Limb (tissue), 2 donors: ENCODE results near the gene ATRN.
"Not testable (repeated sequence)": the region's sequence is repeated elsewhere in the genome, so short reads cannot be mapped to it uniquely, and the experiment has no call there.

Experiments used
- DNase-seq, 2 donors: peaks; one replicate each; pipeline ENCODE4 v3.0.0-alpha.2; 2016; ENCODE audit errors: extremely low spot score in 2 of 2

The ATRN gene

GRCh38 chr20:3465301-3465700, 5.5 kb upstream of the ATRN start:
- DNase-seq = no peak

GRCh38 chr20:3470208-3470626, 601 bp upstream of the ATRN start:
- no peak for DNase-seq

GRCh38 chr20:3471397-3472021, 691 bp downstream of the ATRN start:
- DNase-seq = no peak

- no peak for DNase-seq
Observed at GRCh38 chr20:3472105-3472504, 1.3 kb downstream of the ATRN start.

- DNase-seq = no peak
Observed at GRCh38 chr20:3473324-3473723, 2.5 kb downstream of the ATRN start.

GRCh38 chr20:3473944-3474343, 3.1 kb downstream of the ATRN start:
- no peak for DNase-seq

GRCh38 chr20:3477003-3477860, 6.4 kb downstream of the ATRN start:
- not testable (repeated sequence) for DNase-seq

- no peak for DNase-seq
Observed at GRCh38 chr20:3477861-3478544, 7.2 kb downstream of the ATRN start.

GRCh38 chr20:3479025-3479424, 8.2 kb downstream of the ATRN start:
- DNase-seq = no peak

GRCh38 chr20:3479759-3480615, 9.2 kb downstream of the ATRN start:
- DNase-seq = no peak

GRCh38 chr20:3483309-3483708, 12.5 kb downstream of the ATRN start:
- no peak for DNase-seq

- no peak for DNase-seq
Observed at GRCh38 chr20:3483784-3484183, 13.0 kb downstream of the ATRN start.

GRCh38 chr20:3485913-3486312, 15.1 kb downstream of the ATRN start:
- no peak for DNase-seq

GRCh38 chr20:3486850-3487249, 16.0 kb downstream of the ATRN start:
- no peak for DNase-seq

GRCh38 chr20:3492669-3493068, 21.9 kb downstream of the ATRN start:
- no peak for DNase-seq

GRCh38 chr20:3494218-3494617, 23.4 kb downstream of the ATRN start:
- no peak for DNase-seq

GRCh38 chr20:3502878-3503277, 32.1 kb downstream of the ATRN start:
- no peak for DNase-seq

GRCh38 chr20:3505148-3505547, 34.3 kb downstream of the ATRN start:
- no peak for DNase-seq

- no peak for DNase-seq
Observed at GRCh38 chr20:3509064-3509463, 38.2 kb downstream of the ATRN start.

GRCh38 chr20:3510110-3510509, 39.3 kb downstream of the ATRN start:
- no peak for DNase-seq

- DNase-seq = not testable (repeated sequence)
Observed at GRCh38 chr20:3512239-3512638, 41.4 kb downstream of the ATRN start.
